ENCODE results near the gene NKX1-2.

NKX1-2 gene

GRCh38 chr10:124429576-124429975, 20.3 kb downstream of the NKX1-2 start:
- Mint-ChIP-seq H3K27ac (no peak overlapping the region), H3K9me3 (no peaks in the 10 kb centered on the region), H3K27me3 (peaks cover 26 to 39% of the 10 kb centered on the region in 2 donors), H3K4me1 (ENCODE audit: low read depth in 2 of 2) (no peaks in the 10 kb centered on the region), H3K4me3 (no peak overlapping the region), H3K36me3 (ENCODE audit: insufficient read depth) (no peaks in the 10 kb centered on the region)
- no peak for DNase-seq
- no peak for ATAC-seq (replicated peaks)

- DNase-seq (no peak), ATAC-seq (replicated peaks) (no peak)
- H3K27me3 Mint-ChIP-seq: peaks cover 32 to 49% of the 10 kb centered on the region in 2 donors
- H3K27ac Mint-ChIP-seq: peak overlapping the region in 1 of 2 donors; percentile 16
- H3K4me3 Mint-ChIP-seq: no peak overlapping the region
- H3K9me3 Mint-ChIP-seq: no peaks in the 10 kb centered on the region
- H3K4me1 Mint-ChIP-seq (ENCODE audit: low read depth in 2 of 2): no peaks in the 10 kb centered on the region
- H3K36me3 Mint-ChIP-seq (ENCODE audit: insufficient read depth): no peaks in the 10 kb centered on the region
Observed at GRCh38 chr10:124428207-124428777, 21.5 kb downstream of the NKX1-2 start.

GRCh38 chr10:124425227-124425962, 24.4 kb downstream of the NKX1-2 start:
- ATAC-seq (replicated peaks) (no peak), DNase-seq (no peak)
- Mint-ChIP-seq H3K9me3 (no peaks in the 10 kb centered on the region), H3K27ac (no peak overlapping the region), H3K27me3 (peaks cover 26 to 53% of the 10 kb centered on the region in 2 donors), H3K36me3 (ENCODE audit: insufficient read depth) (no peaks in the 10 kb centered on the region), H3K4me1 (ENCODE audit: low read depth in 2 of 2) (no peaks in the 10 kb centered on the region), H3K4me3 (no peak overlapping the region)

GRCh38 chr10:124423813-124424212, 26.0 kb downstream of the NKX1-2 start:
- H3K4me1 Mint-ChIP-seq (ENCODE audit: low read depth in 2 of 2): peaks cover 3 to 4% of the 10 kb centered on the region in 2 donors
- ATAC-seq (replicated peaks) (no peak), DNase-seq (no peak)
- peaks cover 2% of the 10 kb centered on the region for H3K36me3 Mint-ChIP-seq (ENCODE audit: insufficient read depth)
- peaks cover 16 to 43% of the 10 kb centered on the region in 2 donors for H3K27me3 Mint-ChIP-seq
- H3K9me3 Mint-ChIP-seq: no peaks in the 10 kb centered on the region
- H3K27ac Mint-ChIP-seq: no peak overlapping the region
- H3K4me3 Mint-ChIP-seq: no peak overlapping the region

GRCh38 chr10:124422742-124423141, 27.1 kb downstream of the NKX1-2 start:
- H3K4me1 Mint-ChIP-seq (ENCODE audit: low read depth in 2 of 2): peaks cover 3 to 4% of the 10 kb centered on the region in 2 donors
- ATAC-seq (replicated peaks): no peak

GRCh38 chr10:124420254-124420653, 29.6 kb downstream of the NKX1-2 start:
- no peak overlapping the region for H3K4me3 Mint-ChIP-seq

More at GRCh38 chr10:124422742-124423141, 27.1 kb downstream of the NKX1-2 start:
- no peak for DNase-seq
- Mint-ChIP-seq H3K27me3 (peaks cover 6 to 43% of the 10 kb centered on the region in 2 donors), H3K4me3 (no peak overlapping the region), H3K9me3 (no peaks in the 10 kb centered on the region), H3K36me3 (ENCODE audit: insufficient read depth) (peaks cover 9% of the 10 kb centered on the region), H3K27ac (no peak overlapping the region)

GRCh38 chr10:124419635-124420034, 30.2 kb downstream of the NKX1-2 start:
- Mint-ChIP-seq H3K27me3 (peaks cover 6 to 24% of the 10 kb centered on the region in 2 donors), H3K4me1 (ENCODE audit: low read depth in 2 of 2) (peaks cover 3 to 23% of the 10 kb centered on the region in 2 donors), H3K9me3 (no peaks in the 10 kb centered on the region), H3K4me3 (peak overlapping the region; percentile 78 to 79), H3K36me3 (ENCODE audit: insufficient read depth) (peaks cover 10% of the 10 kb centered on the region), H3K27ac (peak overlapping the region; percentile 46 to 76)
- no peak for DNase-seq
- ATAC-seq (replicated peaks): no peak

More at GRCh38 chr10:124420254-124420653, 29.6 kb downstream of the NKX1-2 start:
- Mint-ChIP-seq H3K9me3 (no peaks in the 10 kb centered on the region), H3K36me3 (ENCODE audit: insufficient read depth) (peaks cover 10% of the 10 kb centered on the region), H3K27ac (no peak overlapping the region), H3K27me3 (peaks cover 6 to 25% of the 10 kb centered on the region in 2 donors), H3K4me1 (ENCODE audit: low read depth in 2 of 2) (peaks cover 3 to 20% of the 10 kb centered on the region in 2 donors)
- ATAC-seq (replicated peaks) (no peak), DNase-seq (no peak)

- peaks cover under 1 to 17% of the 10 kb centered on the region in 2 donors for H3K27me3 Mint-ChIP-seq
- peaks cover 10% of the 10 kb centered on the region for H3K36me3 Mint-ChIP-seq (ENCODE audit: insufficient read depth)
- no peaks in the 10 kb centered on the region for H3K9me3 Mint-ChIP-seq
- H3K4me3 Mint-ChIP-seq: peak within 1 kb of the TSS; percentile 78 to 79
- DNase-seq: peak; percentile 95 to 96 (median 95)
- ATAC-seq (replicated peaks): peak; percentile 95
- peaks cover 3 to 23% of the 10 kb centered on the region in 2 donors for H3K4me1 Mint-ChIP-seq (ENCODE audit: low read depth in 2 of 2)
- H3K27ac Mint-ChIP-seq: peak within 1 kb of the TSS; percentile 46 to 76
Observed at GRCh38 chr10:124418726-124419501, 30.9 kb downstream of the NKX1-2 start, which contains the start of gene OAT. OAT (minus strand) TSS chr10:124418923; CDS start chr10:124412171, 6,752 bp downstream.

GRCh38 chr10:124417895-124418725, 31.7 kb downstream of the NKX1-2 start:
- DNase-seq (peak; percentile 30 to 35 (median 33)), ATAC-seq (replicated peaks) (peak; percentile 31)
- no peaks in the 10 kb centered on the region for H3K9me3 Mint-ChIP-seq
- H3K4me3 Mint-ChIP-seq: peak overlapping the region; percentile 78 to 79
- peaks cover 10% of the 10 kb centered on the region for H3K36me3 Mint-ChIP-seq (ENCODE audit: insufficient read depth)
- H3K27me3 Mint-ChIP-seq: peaks cover 0 to 12% of the 10 kb centered on the region in 2 donors
- peaks cover 3 to 28% of the 10 kb centered on the region in 2 donors for H3K4me1 Mint-ChIP-seq (ENCODE audit: low read depth in 2 of 2)
- peak overlapping the region; percentile 46 to 76 for H3K27ac Mint-ChIP-seq

GRCh38 chr10:124416733-124417132, 33.1 kb downstream of the NKX1-2 start:
- H3K27ac Mint-ChIP-seq: peak overlapping the region in 1 of 2 donors; percentile 65
- no peaks in the 10 kb centered on the region for H3K9me3 Mint-ChIP-seq
- peaks cover 3 to 33% of the 10 kb centered on the region in 2 donors for H3K4me1 Mint-ChIP-seq (ENCODE audit: low read depth in 2 of 2)
- H3K4me3 Mint-ChIP-seq: peak overlapping the region; percentile 33 to 79
- DNase-seq: no peak
- peaks cover 10% of the 10 kb centered on the region for H3K36me3 Mint-ChIP-seq (ENCODE audit: insufficient read depth)
- ATAC-seq (replicated peaks): no peak
- peaks cover 0 to 2% of the 10 kb centered on the region in 2 donors for H3K27me3 Mint-ChIP-seq

GRCh38 chr10:124415210-124415609, 34.6 kb downstream of the NKX1-2 start:
- DNase-seq: no peak
- Mint-ChIP-seq H3K27me3 (no peaks in the 10 kb centered on the region), H3K9me3 (no peaks in the 10 kb centered on the region), H3K27ac (no peak overlapping the region), H3K4me3 (no peak overlapping the region), H3K36me3 (ENCODE audit: insufficient read depth) (peaks cover 23% of the 10 kb centered on the region), H3K4me1 (ENCODE audit: low read depth in 2 of 2) (peaks cover 3 to 33% of the 10 kb centered on the region in 2 donors)
- no peak for ATAC-seq (replicated peaks)

GRCh38 chr10:124414076-124414475, 35.8 kb downstream of the NKX1-2 start:
- Mint-ChIP-seq H3K36me3 (ENCODE audit: insufficient read depth) (peaks cover 23% of the 10 kb centered on the region), H3K27me3 (no peaks in the 10 kb centered on the region), H3K4me3 (no peak overlapping the region), H3K9me3 (no peaks in the 10 kb centered on the region), H3K27ac (peak overlapping the region in 1 of 2 donors; percentile 13), H3K4me1 (ENCODE audit: low read depth in 2 of 2) (peaks cover 0 to 29% of the 10 kb centered on the region in 2 donors)
- DNase-seq: no peak
- no peak for ATAC-seq (replicated peaks)

Data from effector memory CD8-positive, alpha-beta T cell (primary cell).